GM19463 (cell line): Measurements from ENCODE around the gene G6PC2.
"Not testable (repeated sequence)": the region's sequence is repeated elsewhere in the genome, so short reads cannot be mapped to it uniquely, and the experiment has no call there.

Experiments
- ATAC-seq: cut with Tn5 transposase; IDR thresholded peaks from one replicate; pipeline ENCODE4 v1.9.1; 2021; ENCODE audit warnings: mild to moderate bottlenecking, moderate library complexity; ENCODE audit not compliant: unreplicated experiment

G6PC2 gene

GRCh38 chr2:168904358-168904757 is 3.3 kb downstream of the G6PC2 start:
- ATAC-seq: no peak

- ATAC-seq: no peak
Measured at GRCh38 chr2:168907940-168908662, 7.0 kb downstream of the G6PC2 start.

- no peak for ATAC-seq
Measured at GRCh38 chr2:168910330-168910729, 9.2 kb downstream of the G6PC2 start.

GRCh38 chr2:168912466-168912865 is 11.4 kb downstream of the G6PC2 start:
- no peak for ATAC-seq

DNA sequence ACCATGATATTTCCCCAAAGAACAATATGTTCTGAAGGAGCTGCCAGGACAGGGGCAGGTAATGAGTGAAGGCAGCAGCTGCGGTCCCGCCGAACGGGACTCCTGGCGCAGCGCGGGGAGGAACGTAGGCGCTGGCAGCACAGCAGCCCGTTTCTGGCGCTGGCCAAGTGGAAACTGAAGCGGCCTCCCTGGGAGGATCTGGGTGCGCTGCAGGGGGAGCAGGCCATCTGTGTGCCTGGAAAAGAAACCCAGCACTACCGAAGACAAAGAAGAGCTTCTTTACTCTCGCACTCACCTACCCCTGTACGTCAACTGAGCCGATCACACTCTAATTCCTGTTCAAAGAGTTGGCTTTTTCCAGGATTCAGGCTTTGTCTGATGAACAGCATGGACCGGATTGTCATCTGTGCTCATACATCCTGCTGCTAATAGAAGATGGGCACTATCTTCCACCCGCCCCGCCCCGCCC is 11.8 kb downstream of the G6PC2 start:
- ATAC-seq: no peak

- ATAC-seq: no peak
Measured at GRCh38 chr2:168913495-168913894, 12.4 kb downstream of the G6PC2 start.

- no peak for ATAC-seq
Measured at GRCh38 chr2:168915441-168916330, 14.6 kb downstream of the G6PC2 start.

DNA sequence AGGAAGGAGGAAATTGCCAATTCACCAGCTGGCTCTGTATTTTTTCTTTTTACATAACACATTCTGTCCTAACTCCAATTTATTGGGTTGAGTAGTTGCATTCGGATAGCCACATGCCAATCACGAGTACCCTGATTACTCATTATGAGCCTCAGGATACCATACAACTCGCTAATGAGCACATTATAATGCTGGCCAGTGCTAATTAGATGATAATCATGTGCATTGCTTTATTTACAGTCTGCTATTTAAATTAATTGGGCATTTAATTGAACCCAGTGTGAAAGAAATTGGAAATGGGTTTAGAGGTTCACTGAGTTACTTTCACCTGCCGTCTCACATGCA is 15.2 kb downstream of the G6PC2 start:
- ATAC-seq: no peak

DNA sequence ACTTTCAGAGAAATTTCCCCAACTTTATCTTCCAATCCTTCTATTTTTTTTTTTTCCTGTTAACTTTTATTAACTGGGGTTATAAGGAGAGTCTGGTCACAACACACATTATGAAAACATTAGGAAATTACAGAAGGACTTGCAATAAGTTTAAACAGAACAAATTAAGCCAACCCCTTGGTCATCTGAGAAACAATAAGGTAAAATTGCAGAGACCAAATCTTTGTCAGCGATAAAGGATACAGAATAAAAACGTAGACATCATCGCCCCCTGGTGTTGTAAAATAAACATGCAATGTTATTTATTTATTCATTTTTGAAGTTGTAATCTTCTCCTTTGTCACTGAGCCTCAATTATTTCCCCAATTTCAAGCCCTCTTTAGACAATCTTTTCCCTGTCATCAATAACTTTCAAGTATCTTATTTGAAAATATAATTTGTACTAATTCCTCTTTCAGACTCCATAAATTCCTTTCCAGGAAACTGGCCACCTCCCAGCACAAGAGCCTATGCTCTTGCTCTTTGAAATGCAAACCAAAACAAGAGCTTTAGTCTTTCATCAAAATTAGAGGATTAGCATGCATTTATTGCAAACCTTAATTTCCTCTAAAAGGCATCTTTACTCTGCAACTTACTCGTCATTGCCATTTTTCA is 19.5 kb downstream of the G6PC2 start:
- no peak for ATAC-seq

DNA sequence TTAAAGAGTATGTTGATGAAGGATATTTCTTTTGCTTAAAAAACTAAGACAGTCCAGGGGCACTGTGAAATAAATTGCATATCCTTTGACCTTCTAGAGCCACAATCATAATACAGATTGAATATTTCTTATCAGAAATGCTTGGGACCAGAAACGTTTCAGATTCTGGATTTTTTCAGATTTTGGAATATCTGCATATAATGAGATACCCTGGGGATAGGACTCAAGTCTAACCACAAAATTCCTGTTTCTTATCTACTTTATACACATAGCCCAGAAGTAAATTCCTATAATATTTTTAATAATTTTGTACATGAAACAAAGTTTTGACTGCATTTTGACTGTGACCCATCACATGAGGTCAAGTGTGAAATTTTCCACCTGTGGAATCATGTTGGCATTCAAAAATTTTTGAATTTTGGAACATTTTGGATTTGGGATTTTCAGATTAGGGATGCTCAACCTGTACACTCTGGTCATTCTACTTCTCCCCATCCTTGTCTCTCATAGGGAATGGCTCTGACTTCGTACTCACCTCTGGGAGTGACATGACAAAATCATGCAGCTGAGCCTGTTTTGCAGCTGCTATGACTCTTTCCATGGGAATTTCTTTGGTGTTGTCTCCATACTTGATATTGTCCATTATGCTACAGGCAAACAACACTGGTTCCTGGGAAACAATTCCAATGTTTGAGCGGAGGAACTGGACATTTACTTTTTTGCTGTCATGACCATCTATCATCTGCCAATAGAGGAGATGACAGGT is 25.7 kb downstream of the G6PC2 start:
- no peak for ATAC-seq

DNA sequence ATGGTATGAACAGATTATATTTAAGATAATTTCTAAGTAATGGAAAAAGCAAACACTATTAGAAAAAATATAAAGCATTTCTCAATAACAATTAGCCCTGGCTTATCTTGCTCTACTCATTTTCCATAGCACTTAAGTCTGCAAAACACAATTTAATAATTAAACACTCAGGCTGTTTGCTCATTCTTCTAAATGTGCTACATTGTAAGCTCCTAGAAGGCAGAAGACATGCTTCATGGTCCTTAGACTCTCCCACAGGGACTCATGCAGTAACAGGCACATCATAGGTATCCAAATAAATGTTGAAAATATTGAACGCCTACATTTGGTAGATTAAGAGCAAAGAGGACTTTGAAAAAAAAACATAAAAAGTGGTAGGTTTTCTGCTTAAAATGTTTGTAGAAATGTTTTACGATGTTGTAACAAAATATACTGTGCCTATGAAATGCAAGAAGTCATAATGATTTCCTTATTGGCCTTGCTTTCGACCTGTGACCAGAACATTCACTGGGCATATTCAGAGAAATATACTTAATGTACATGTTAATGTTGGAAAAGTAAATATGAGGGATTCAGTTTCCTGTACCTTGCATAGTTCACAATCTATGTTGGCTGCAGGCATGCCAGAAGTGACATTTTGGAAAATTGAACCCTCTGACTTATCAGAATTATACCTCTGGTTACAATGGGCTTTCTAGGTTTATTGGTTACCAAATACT is 27.2 kb downstream of the G6PC2 start:
- no peak for ATAC-seq

DNA sequence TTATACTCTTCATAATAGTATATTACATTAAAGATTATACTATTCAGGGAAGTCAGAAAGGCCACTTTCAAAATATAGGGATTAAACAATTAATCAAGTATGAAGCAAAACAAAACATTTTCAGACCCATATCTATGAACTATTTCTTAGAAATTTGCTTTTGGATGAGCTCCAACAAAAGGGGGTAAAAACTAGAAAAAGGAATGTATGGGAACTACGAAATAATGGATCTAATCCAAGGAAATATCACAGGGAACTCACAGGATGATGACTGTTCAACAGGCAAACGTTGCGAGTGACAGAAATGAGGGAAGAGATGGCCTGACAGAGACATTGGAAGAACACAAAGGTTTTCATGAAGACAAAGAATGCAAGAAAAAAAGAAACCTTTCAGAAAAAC is 27.9 kb downstream of the G6PC2 start:
- ATAC-seq: no peak

GRCh38 chr2:168930242-168930641 is 29.2 kb downstream of the G6PC2 start:
- no peak for ATAC-seq

DNA sequence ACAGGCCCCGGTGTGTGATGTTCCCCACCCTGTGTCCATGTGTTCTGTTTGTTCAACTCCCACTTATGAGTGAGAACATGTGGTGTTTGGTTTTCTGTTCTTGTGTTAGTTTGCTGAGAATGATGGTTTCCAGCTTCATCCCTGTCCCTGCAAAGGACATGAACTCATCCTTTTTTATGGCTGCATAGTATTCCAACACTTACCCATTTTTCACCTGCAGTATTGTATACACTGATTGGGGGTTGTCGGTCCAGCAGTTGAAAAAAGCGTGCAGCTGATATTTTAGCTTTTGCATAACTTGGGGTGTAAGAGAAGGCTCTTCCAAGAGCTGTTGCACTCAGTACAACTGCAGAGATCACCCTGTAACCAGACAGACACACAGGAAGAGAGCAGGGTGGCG is 31.1 kb downstream of the G6PC2 start:
- ATAC-seq: not testable (repeated sequence)

GRCh38 chr2:168934826-168935225 is 33.7 kb downstream of the G6PC2 start:
- ATAC-seq: no peak

DNA sequence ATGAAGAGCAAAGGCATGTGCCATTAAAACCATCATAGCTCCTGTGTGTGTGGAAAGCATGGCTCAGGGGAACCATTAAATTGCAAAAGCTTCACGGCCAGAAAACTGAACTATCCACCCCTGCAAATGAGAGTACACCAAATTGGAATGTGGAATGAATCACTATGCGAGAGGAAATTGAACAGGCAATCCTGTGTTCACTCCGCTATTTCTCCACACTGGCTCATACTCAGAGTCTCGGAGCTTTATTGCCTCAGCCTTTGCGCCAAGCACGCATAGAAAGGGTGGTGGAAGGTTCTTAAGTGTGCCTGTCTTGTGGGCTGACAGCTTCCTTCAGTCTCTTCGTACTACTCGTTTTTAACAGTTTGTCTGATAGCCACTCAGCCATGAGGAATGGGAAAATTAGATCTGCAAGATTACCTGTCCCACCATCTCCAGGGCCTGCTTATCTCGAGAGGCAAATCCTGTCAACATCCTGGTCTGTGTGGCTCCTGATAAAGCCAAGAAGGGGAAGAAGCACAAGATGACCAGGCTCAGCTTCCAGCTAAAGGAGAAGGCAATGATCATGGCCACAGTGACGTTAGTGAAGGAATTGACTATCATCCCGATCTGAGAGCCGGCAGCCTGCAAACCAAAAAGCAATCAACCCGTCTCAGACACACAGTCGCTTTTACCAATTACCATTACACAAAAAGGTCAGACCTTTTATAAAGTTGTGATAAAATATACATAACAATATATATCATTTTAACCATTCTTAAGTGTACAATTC is 34.9 kb downstream of the G6PC2 start:
- ATAC-seq: no peak

GRCh38 chr2:168939061-168939460 is 38.0 kb downstream of the G6PC2 start:
- ATAC-seq: no peak

- ATAC-seq: peak; percentile 83
Measured at GRCh38 chr2:168939918-168940317, 38.8 kb downstream of the G6PC2 start.

- ATAC-seq: no peak
Measured at GRCh38 chr2:168941297-168941696, 40.2 kb downstream of the G6PC2 start.

- no peak for ATAC-seq
Measured at GRCh38 chr2:168944065-168944464, 43.0 kb downstream of the G6PC2 start.
